ENCODE measurements around the gene USP54. TPM values are rescaled to one million over a fixed set of nuclear protein-coding genes. Genes with fewer than 3 reads are reported as not detected.

USP54 gene
- total RNA-seq, 5 donors from 2014 or later (not counting 1 experiment from before 2014, with no cell fraction given): 4.2 to 6.6 (median 5.5) TPM

- no peaks in the 10 kb centered on the region for H3K9me3 Mint-ChIP-seq
- H3K4me3 ChIP-seq (ENCODE audit: control insufficient read depth in 1 of 2, extremely low read depth in 1 of 2, low read length in 1 of 2): no peak overlapping the region
- peaks cover 37% of the 10 kb centered on the region for H3K36me3 Mint-ChIP-seq
- 100% methylated on average over 2 of the region's 4 CpGs for WGBS (ENCODE audit: insufficient coverage)
- no peaks in the 10 kb centered on the region for H3K27me3 Mint-ChIP-seq
- no peak overlapping the region for H3K4me3 Mint-ChIP-seq
- no peaks in the 10 kb centered on the region for H3K9me3 ChIP-seq
- no peak overlapping the region for H3K27ac ChIP-seq (ENCODE audit: low read length)
- DNase-seq (no peak), ATAC-seq (replicated peaks in 1 of 4) (no peak)
- CTCF ChIA-PET: no interaction called here
- H3K27ac Mint-ChIP-seq: peak overlapping the region in 1 of 2 donors; percentile 58
- POLR2A ChIA-PET: no interaction called here
- H3K27me3 ChIP-seq (replicated peaks in 1 of 2; ENCODE audit: control insufficient read depth in 2 of 2, extremely low read depth in 1 of 2, insufficient read depth in 2 of 2, low read length in 1 of 2): no peaks in the 10 kb centered on the region
- peaks cover 10 to 19% of the 10 kb centered on the region in 2 donors for H3K36me3 ChIP-seq (ENCODE audit: control insufficient read depth in 2 of 2, extremely low read depth in 1 of 2, insufficient read depth in 1 of 2, low read length in 1 of 2)
- H3K4me1 ChIP-seq (ENCODE audit: control insufficient read depth in 1 of 2, extremely low read depth in 1 of 2, insufficient read depth in 2 of 2, low read length in 2 of 2): no peaks in the 10 kb centered on the region
- H3K4me1 Mint-ChIP-seq: peaks cover 0 to 3% (median 2%) of the 10 kb centered on the region in 3 donors
Observed at GRCh38 chr10:73460897-73461296, 130.2 kb downstream of the USP54 start.

GRCh38 chr10:73459683-73460314, 131.3 kb downstream of the USP54 start:
- no peak for DNase-seq
- Histone ChIP-seq H3K4me3 (ENCODE audit: control insufficient read depth in 1 of 2, extremely low read depth in 1 of 2, low read length in 1 of 2) (no peak overlapping the region), H3K27me3 (replicated peaks in 1 of 2; ENCODE audit: control insufficient read depth in 2 of 2, extremely low read depth in 1 of 2, insufficient read depth in 2 of 2, low read length in 1 of 2) (no peaks in the 10 kb centered on the region), H3K27ac (ENCODE audit: low read length) (no peak overlapping the region), H3K4me1 (ENCODE audit: control insufficient read depth in 1 of 2, extremely low read depth in 1 of 2, insufficient read depth in 2 of 2, low read length in 2 of 2) (no peaks in the 10 kb centered on the region), H3K9me3 (no peaks in the 10 kb centered on the region), H3K36me3 (ENCODE audit: control insufficient read depth in 2 of 2, extremely low read depth in 1 of 2, insufficient read depth in 1 of 2, low read length in 1 of 2) (peaks cover 5 to 10% of the 10 kb centered on the region in 2 donors)
- ChIA-PET CTCF (no interaction called here), POLR2A (interaction anchor here in 1 of 2 donors (0.6 kb wide), 1 partner anchor 259 kb away, joined by 6 read pairs; no protein-coding TSS in a partner anchor)
- H3K27ac Mint-ChIP-seq: no peak overlapping the region
- no peaks in the 10 kb centered on the region for H3K9me3 Mint-ChIP-seq
- no peak overlapping the region for H3K4me3 Mint-ChIP-seq
- H3K27me3 Mint-ChIP-seq: no peaks in the 10 kb centered on the region
- H3K36me3 Mint-ChIP-seq: peaks cover 32% of the 10 kb centered on the region
- WGBS (ENCODE audit: insufficient coverage): 90% methylated on average over 3 of the region's 6 CpGs
- no peak for ATAC-seq (replicated peaks in 1 of 4)
- peaks cover 0 to 3% (median 2%) of the 10 kb centered on the region in 3 donors for H3K4me1 Mint-ChIP-seq

- ChIA-PET CTCF (no interaction called here), POLR2A (interaction anchor here in 1 of 2 donors (0.6 kb wide), 1 partner anchor 143 kb away, joined by 3 read pairs; no protein-coding TSS in a partner anchor)
- H3K36me3 ChIP-seq (ENCODE audit: control insufficient read depth in 2 of 2, extremely low read depth in 1 of 2, insufficient read depth in 1 of 2, low read length in 1 of 2): peaks cover 3 to 21% of the 10 kb centered on the region in 2 donors
- no peak overlapping the region for H3K4me3 ChIP-seq (ENCODE audit: control insufficient read depth in 1 of 2, extremely low read depth in 1 of 2, low read length in 1 of 2)
- no peaks in the 10 kb centered on the region for H3K27me3 Mint-ChIP-seq
- H3K9me3 ChIP-seq: no peaks in the 10 kb centered on the region
- H3K27ac Mint-ChIP-seq: no peak overlapping the region
- H3K36me3 Mint-ChIP-seq: peaks cover 29% of the 10 kb centered on the region
- ATAC-seq (replicated peaks in 1 of 4) (no peak), DNase-seq (no peak)
- H3K4me1 Mint-ChIP-seq: peaks cover 0 to 3% (median 2%) of the 10 kb centered on the region in 3 donors
- WGBS (ENCODE audit: insufficient coverage): 100% methylated on average over 1 of the region's 2 CpGs
- H3K9me3 Mint-ChIP-seq: no peaks in the 10 kb centered on the region
- H3K4me3 Mint-ChIP-seq: no peak overlapping the region
- no peaks in the 10 kb centered on the region for H3K4me1 ChIP-seq (ENCODE audit: control insufficient read depth in 1 of 2, extremely low read depth in 1 of 2, insufficient read depth in 2 of 2, low read length in 2 of 2)
- H3K27ac ChIP-seq (ENCODE audit: low read length): no peak overlapping the region
- H3K27me3 ChIP-seq (replicated peaks in 1 of 2; ENCODE audit: control insufficient read depth in 2 of 2, extremely low read depth in 1 of 2, insufficient read depth in 2 of 2, low read length in 1 of 2): no peaks in the 10 kb centered on the region
Observed at GRCh38 chr10:73456187-73456890, 134.8 kb downstream of the USP54 start.

GRCh38 chr10:73449113-73449512, 142.0 kb downstream of the USP54 start:
- Histone ChIP-seq H3K27ac (ENCODE audit: low read length) (no peak overlapping the region), H3K9me3 (no peaks in the 10 kb centered on the region), H3K27me3 (replicated peaks in 1 of 2; ENCODE audit: control insufficient read depth in 2 of 2, extremely low read depth in 1 of 2, insufficient read depth in 2 of 2, low read length in 1 of 2) (no peaks in the 10 kb centered on the region), H3K4me1 (ENCODE audit: control insufficient read depth in 1 of 2, extremely low read depth in 1 of 2, insufficient read depth in 2 of 2, low read length in 2 of 2) (no peaks in the 10 kb centered on the region), H3K36me3 (ENCODE audit: control insufficient read depth in 2 of 2, extremely low read depth in 1 of 2, insufficient read depth in 1 of 2, low read length in 1 of 2) (peaks cover 3 to 35% of the 10 kb centered on the region in 2 donors), H3K4me3 (ENCODE audit: control insufficient read depth in 1 of 2, extremely low read depth in 1 of 2, low read length in 1 of 2) (no peak overlapping the region)
- H3K4me3 Mint-ChIP-seq: no peak overlapping the region
- peaks cover 32% of the 10 kb centered on the region for H3K36me3 Mint-ChIP-seq
- DNase-seq: no peak
- no peaks in the 10 kb centered on the region for H3K9me3 Mint-ChIP-seq
- no CpG with 5 or more reads among the region's 1 CpG for WGBS (ENCODE audit: insufficient coverage)
- POLR2A ChIA-PET: no interaction called here
- H3K27ac Mint-ChIP-seq: no peak overlapping the region
- no peaks in the 10 kb centered on the region for H3K27me3 Mint-ChIP-seq
- ATAC-seq (replicated peaks in 1 of 4): no peak
- no peaks in the 10 kb centered on the region for H3K4me1 Mint-ChIP-seq
- CTCF ChIA-PET: no interaction called here

GRCh38 chr10:73448384-73448783, 142.8 kb downstream of the USP54 start:
- H3K4me3 ChIP-seq (ENCODE audit: control insufficient read depth in 1 of 2, extremely low read depth in 1 of 2, low read length in 1 of 2): no peak overlapping the region
- Mint-ChIP-seq H3K4me3 (no peak overlapping the region), H3K36me3 (peaks cover 32% of the 10 kb centered on the region), H3K27ac (no peak overlapping the region), H3K27me3 (no peaks in the 10 kb centered on the region), H3K4me1 (no peaks in the 10 kb centered on the region), H3K9me3 (no peaks in the 10 kb centered on the region)
- WGBS (ENCODE audit: insufficient coverage): 100% methylated on average over 1 of the region's 1 CpG
- ATAC-seq (replicated peaks in 1 of 4) (no peak), DNase-seq (no peak)
- peaks cover 3 to 32% of the 10 kb centered on the region in 2 donors for H3K36me3 ChIP-seq (ENCODE audit: control insufficient read depth in 2 of 2, extremely low read depth in 1 of 2, insufficient read depth in 1 of 2, low read length in 1 of 2)
- H3K4me1 ChIP-seq (ENCODE audit: control insufficient read depth in 1 of 2, extremely low read depth in 1 of 2, insufficient read depth in 2 of 2, low read length in 2 of 2): no peaks in the 10 kb centered on the region
- CTCF ChIA-PET: interaction anchor here in 1 of 2 donors (1.0 kb wide), 1 partner anchor 48 kb away, joined by 4 read pairs; the partner anchor contains the start of gene PPP3CB
- no peaks in the 10 kb centered on the region for H3K9me3 ChIP-seq
- no peak overlapping the region for H3K27ac ChIP-seq (ENCODE audit: low read length)
- POLR2A ChIA-PET: no interaction called here
- no peaks in the 10 kb centered on the region for H3K27me3 ChIP-seq (replicated peaks in 1 of 2; ENCODE audit: control insufficient read depth in 2 of 2, extremely low read depth in 1 of 2, insufficient read depth in 2 of 2, low read length in 1 of 2)

Data from T-cell (primary cell).